NCI-H524 treated with DMSO at 0.1 percent for 48 hours (cell line): ENCODE measurements around the gene CDK11A.

Experiments
- DNase-seq: peaks from one replicate; lab custom pipeline; 2025; lab: John Stamatoyannopoulos, UW

Gene CDK11A

DNA sequence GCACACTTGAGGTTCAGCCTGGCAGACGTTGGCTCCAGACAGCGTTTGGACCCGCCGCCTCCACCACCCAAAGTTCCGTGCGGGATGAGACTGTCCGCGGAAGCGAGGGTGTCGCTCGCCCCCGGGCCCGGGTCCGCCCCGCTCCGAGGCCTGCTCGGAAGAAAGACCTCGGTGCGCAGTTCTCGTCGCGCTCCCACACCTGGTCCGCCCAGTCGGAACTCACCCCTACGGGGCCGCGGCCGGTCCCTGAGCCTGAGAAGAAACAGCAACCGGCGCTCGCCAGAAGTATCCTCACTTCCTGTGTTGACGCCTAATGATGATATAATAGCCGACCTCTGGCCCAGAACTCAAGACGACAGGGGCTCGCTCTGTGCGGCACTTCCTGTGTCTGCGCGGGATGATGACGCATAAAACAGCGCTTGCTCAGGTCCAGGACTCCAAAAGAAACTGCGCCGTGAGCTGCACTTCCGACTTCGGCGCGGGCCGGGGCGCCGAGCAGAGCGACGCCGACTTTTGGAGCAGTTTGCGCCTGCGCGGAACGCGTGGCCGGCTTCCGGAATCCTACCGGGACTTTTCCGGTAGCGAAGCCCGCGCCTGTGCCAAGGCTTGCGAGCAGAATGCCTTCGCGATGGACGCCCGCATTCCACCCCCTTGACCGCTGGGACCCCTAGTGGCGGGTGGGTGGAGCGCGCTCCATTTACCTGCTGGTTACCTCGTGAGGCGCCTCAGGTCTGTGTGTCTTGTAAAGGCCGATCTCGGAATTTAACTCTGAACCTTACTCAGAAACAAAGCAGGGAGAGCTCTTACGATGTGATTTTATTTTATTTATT is at the start of gene CDK11A:
CDK11A (minus strand) TSS at position 323 of the 830 bp plus-strand sequence. CDS start 1,539 bp downstream, outside the sequence.
- peak; percentile 84 for DNase-seq

- no peak for DNase-seq
These were observed 49.7 kb upstream of the CDK11A start for GRCh38 chr1:1773874-1774273.

GRCh38 chr1:1771096-1771495 is 46.9 kb upstream of the CDK11A start:
- no peak for DNase-seq

DNA sequence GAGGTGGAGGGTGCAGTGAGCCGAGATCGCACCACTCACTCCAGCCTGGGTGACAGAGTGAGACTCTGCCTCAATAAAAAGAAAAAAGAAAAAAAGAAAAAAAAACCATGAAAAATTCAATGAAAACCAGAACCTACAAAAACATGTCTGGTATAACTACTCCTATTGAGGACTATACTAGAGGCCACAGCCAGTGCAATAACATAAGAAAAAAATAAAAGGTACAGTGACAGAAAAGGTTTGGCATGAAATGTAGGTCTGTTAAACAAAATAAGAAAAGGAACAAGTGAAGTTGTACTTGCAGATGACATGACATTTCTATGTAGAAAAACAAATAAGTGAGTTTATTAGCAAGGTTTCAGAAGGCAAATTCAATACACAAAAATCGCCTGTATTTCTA is 45.9 kb upstream of the CDK11A start:
- DNase-seq, result no peak

GRCh38 chr1:1768249-1768992 is 44.3 kb upstream of the CDK11A start:
- no peak for DNase-seq

DNA sequence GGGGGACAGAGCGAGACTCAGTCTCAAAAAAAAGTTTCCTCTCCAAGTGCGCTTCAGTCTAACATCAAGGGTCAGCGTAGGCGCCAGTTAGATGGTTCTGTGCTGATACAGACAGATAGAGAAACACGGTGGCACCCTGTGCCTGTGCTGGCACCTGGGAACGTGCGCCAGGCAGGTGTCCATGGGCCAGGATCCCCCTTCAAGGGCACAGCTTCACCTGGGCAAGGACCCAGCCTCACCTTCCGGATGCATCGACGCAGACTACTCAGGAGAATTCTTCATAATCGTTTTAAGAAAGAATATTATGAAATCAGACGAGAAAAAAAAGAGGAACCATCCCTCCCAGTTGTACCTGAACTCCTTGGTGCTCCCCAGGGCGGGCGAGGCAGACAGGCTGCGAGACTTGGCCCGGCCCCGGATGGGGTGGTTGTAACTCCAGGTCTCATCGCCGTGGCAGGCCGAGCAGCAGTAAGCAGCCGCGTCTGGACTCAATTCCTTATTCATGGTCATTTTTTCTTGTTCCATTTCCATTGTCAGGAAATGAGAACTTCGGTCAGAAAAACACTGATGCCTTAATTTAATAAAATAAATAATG is 40.8 kb upstream of the CDK11A start:
- no peak for DNase-seq

DNA sequence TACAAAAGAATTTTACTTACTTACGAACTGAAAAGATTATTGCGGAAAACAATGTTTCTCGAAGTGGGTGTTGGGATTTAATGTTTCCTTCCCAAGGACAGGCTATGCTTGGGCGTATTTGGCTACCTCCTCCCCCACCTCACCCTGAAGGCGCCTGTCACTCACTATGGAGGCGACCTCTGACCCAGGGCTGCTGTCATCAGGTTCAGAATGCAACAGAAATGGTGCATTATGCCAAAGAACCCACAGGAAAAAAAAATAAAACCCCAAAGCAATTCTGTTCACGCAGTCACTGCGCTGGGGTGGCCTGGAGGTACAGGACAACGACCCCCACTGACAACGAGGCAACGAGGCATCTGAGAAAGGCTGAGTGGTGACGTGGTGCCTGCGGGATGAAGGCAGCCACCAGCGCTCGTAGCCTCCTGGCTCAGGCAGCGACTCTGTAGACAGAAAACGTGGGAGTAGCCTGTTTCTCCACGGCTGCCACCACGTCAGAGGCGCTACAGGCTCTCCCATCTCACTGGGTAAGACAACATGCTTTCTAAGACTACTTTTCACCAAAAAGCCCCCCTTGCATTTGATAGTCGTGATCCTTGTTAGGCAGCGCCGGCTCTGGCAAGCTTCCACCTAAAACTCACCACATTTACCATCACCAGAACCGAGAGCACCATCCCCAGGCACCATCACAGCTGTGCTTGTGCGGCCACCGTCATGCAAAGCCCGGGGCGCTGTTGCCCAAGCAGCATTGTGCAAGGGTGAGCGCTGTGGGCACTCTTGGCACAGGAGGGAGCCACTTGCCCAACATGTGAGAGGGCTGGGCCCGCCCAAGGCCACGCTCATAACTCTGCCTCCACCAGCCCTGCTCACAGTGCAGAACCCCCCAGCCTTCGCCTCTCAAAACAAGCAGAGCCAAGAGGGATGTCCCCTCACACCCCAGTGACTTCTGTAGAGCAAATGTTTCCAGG is 39.8 kb upstream of the CDK11A start:
- no peak for DNase-seq

DNA sequence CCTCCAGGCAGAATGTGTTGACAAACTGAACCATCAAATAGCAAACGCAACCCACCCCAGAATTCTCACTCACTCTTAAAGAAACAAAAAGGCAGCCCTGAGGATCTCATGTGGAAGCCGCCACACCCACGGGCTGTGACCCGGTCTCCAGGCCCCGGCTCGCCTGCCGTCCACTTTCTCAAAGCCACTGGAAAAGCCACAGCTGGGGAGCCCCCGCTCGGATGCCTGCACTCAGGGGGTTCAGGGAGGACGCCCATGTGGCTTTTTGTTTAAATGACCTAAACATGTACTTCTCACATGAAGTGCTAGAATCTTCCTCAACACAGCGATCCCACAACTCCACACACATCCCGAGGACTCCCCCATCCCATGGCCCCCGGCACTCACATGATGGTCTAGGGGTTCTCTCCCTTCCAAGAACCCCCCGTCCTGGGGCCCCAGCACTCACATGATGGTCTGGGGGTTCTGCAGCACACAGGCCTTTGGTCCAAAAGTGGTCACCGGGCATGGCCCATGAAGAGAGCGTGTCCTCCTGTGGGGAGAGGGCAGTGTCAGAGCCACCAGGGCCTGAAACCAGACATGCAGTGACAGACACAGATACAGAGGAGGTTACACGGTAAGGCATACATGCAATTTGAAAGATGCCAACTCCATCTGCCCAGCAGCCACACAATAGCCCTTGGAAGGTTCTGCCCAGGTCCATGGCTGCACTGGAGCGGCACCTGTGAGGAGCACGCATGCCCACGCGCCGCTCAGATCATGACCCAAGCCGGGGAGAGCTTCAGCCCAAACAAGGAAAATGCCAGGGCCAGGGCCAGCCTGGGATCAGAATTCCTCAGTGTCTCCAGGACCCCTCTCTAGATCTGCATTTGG is 37.6 kb upstream of the CDK11A start:
- DNase-seq, result no peak

DNA sequence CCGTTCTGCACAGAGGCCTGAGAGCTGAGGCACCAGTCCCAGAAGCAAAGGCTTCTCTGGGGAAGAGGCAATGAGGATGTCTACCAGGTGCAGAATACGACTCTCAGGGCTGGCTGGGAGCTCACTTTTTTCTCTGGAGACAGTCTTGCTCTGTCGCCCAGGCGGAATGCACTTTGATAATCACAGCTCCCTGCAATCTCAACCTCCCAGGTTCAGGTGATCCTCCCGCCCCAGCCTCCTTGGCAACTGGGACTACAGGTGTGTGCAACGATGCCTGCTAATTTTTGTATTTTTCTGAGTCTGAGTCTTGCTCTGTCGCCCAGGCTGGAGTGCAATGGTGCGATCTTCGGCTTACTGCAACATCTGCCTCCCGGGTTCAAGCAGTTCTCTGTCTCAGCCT is 36.6 kb upstream of the CDK11A start:
- no peak for DNase-seq

- no peak for DNase-seq
These were observed 36.1 kb upstream of the CDK11A start for GRCh38 chr1:1760345-1760650.

- no peak for DNase-seq
These were observed 35.5 kb upstream of the CDK11A start for GRCh38 chr1:1759456-1760344.

GRCh38 chr1:1758692-1759455 is 34.7 kb upstream of the CDK11A start:
- DNase-seq, result no peak

GRCh38 chr1:1758059-1758621 is 34.0 kb upstream of the CDK11A start:
- DNase-seq, result no peak

- DNase-seq, result no peak
These were observed 33.4 kb upstream of the CDK11A start for GRCh38 chr1:1757422-1758058.

- no peak for DNase-seq
These were observed 32.7 kb upstream of the CDK11A start for GRCh38 chr1:1756661-1757421.

DNA sequence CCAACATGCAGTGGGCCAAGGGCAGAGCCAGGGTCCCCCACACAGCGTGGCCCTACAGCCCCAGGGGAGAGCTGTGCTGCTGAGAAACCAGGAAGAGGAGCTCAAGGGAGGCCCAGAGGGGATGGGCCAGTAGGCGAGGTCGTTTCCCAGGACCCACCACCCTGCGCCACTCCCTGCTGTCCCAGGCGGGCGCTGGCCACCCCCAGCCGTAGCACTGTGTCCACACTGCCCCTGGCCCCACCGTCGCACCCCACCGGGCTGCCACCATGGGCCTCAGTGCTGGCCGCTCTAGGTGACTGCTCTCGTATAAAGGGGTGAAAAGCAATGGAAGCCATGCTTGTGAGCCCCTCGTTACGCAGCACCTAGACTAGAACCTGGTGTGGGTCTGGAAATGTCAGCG is 31.7 kb upstream of the CDK11A start:
- DNase-seq, result no peak

GRCh38 chr1:1755426-1755825 is 31.3 kb upstream of the CDK11A start:
- DNase-seq, result no peak
